DMS79 treated with DMSO at 0.1 percent for 48 hours (cell line): Measurements from ENCODE around the gene ELFN2.
"Not testable (repeated sequence)": the region's sequence is repeated elsewhere in the genome, so short reads cannot be mapped to it uniquely, and the experiment has no call there.

Experiments used
- DNase-seq: peaks from one replicate; lab custom pipeline; 2025; lab: John Stamatoyannopoulos, UW

The ELFN2 gene

GRCh38 chr22:37334859-37335805 is 92.1 kb downstream of the ELFN2 start:
- no peak for DNase-seq

GRCh38 chr22:37334461-37334858 is 92.8 kb downstream of the ELFN2 start:
- DNase-seq, result no peak

GRCh38 chr22:37333724-37334460 is 93.4 kb downstream of the ELFN2 start:
- DNase-seq, result no peak

GRCh38 chr22:37331856-37332536 is 95.3 kb downstream of the ELFN2 start:
- DNase-seq, result no peak

GRCh38 chr22:37331034-37331428 is 96.2 kb downstream of the ELFN2 start:
- no peak for DNase-seq

- no peak for DNase-seq
These were observed 96.9 kb downstream of the ELFN2 start for GRCh38 chr22:37330200-37331033.

- no peak for DNase-seq
These were observed 97.8 kb downstream of the ELFN2 start for GRCh38 chr22:37329238-37330140.

- not testable (repeated sequence) for DNase-seq
These were observed 98.6 kb downstream of the ELFN2 start for GRCh38 chr22:37328538-37329237.

GRCh38 chr22:37328017-37328416 is 99.3 kb downstream of the ELFN2 start:
- no peak for DNase-seq

- DNase-seq, result no peak
These were observed 100.6 kb downstream of the ELFN2 start for GRCh38 chr22:37326726-37327125.

- DNase-seq, result no peak
These were observed 102.3 kb downstream of the ELFN2 start for GRCh38 chr22:37325039-37325395.

GRCh38 chr22:37324340-37325038 is 102.8 kb downstream of the ELFN2 start:
- DNase-seq, result no peak

GRCh38 chr22:37320726-37321677 is 106.3 kb downstream of the ELFN2 start:
- DNase-seq, result no peak

GRCh38 chr22:37319469-37319868 is 107.8 kb downstream of the ELFN2 start:
- DNase-seq, result no peak

- no peak for DNase-seq
These were observed 108.7 kb downstream of the ELFN2 start for GRCh38 chr22:37318364-37319109.
